HL-60 (cell line): ENCODE data around the gene KCNN4.

Experiments used
- DNase-seq, 2 experiments: peaks; one replicate each; pipeline ENCODE4 v3.0.0-alpha.2; 2010 to 2020; ENCODE audit warnings: low read depth in 1 of 2, low spot score in 1 of 2
- H3K27ac ChIP-seq: fragments of 250-450 bp; sonication (Bioruptor Pico); replicated peaks from 2 replicates; pipeline ENCODE4 v1.5.1; 2020; ENCODE audit warnings: mild to moderate bottlenecking, moderate library complexity
- H3K27me3 ChIP-seq: fragments of 250-450 bp; sonication (Bioruptor Pico); 2 replicates; pipeline ENCODE4 v1.5.1; 2021; ENCODE audit warnings: mild to moderate bottlenecking, moderate library complexity; ENCODE audit not compliant: insufficient read depth, poor library complexity, severe bottlenecking
- H3K4me3 ChIP-seq: replicated peaks from 2 replicates; pipeline ENCODE4 v1.5.1; 2011; ENCODE audit warnings: mild to moderate bottlenecking, control low read depth, low read length; ENCODE audit not compliant: insufficient read depth
- GABPA ChIP-seq: IDR thresholded peaks from 2 replicates; pipeline ENCODE4 v1.6.1; 2012; ENCODE audit warnings: low read depth
- POLR2AphosphoS5 ChIP-seq: IDR thresholded peaks from 2 replicates; pipeline ENCODE4 v1.6.1; 2012; ENCODE audit warnings: low read depth
- SPI1 ChIP-seq: IDR thresholded peaks from 2 replicates; pipeline ENCODE4 v1.6.1; 2012; ENCODE audit warnings: low read depth, mild to moderate bottlenecking, borderline replicate concordance
- TF ChIP-seq, protein P1 (sequence below): IDR thresholded peaks from 2 replicates; pipeline ENCODE4 v1.6.1; 2012; ENCODE audit warnings: low read depth; ENCODE audit not compliant: insufficient replicate concordance
- TF ChIP-seq, protein P2 (sequence below): IDR thresholded peaks from one replicate; pipeline ENCODE4 v1.5.1; 2011; ENCODE audit warnings: low read length, control low read depth, inconsistent platforms; ENCODE audit not compliant: insufficient read depth

Gene KCNN4

DNA sequence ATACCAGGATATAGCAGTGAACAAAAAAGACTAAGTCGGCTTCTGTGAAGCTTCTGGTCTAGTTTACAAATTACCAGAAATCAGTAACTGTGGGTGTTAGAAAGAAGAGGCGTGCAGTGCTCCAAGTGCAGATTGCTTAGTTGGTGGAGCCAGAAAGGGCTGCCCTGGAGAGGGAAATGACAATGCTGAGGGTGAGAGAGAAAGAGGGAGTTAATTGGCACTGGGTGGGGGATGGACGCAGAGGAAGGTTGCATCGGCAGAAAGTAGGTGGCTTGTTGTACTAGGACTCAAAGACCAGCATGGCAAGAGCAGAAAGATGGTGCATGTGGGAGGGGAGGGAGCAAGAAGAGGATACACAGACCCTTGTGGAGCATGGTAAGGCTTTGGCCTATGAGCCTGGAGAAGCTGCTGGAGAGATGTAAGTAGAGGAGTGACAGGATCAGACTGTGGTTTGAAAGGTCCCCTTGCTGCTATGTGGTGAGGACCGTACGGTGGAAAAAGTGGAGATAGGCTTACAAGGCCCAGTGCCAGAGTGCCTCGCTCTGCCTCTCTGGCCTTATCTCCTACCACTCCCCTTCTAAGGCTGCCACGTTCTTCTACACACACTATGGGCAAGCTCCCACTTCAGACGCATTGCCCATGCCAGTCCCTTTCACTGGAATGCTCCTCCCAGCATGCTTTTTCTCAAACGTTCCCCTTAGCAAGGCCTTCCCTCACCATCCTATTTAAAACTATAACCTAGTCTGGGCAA, 39.5 kb downstream of the KCNN4 start:
- Histone ChIP-seq H3K27ac (no peak overlapping the region), H3K4me3 (no peak overlapping the region), H3K27me3 (no peaks in the 10 kb centered on the region)
- TF ChIP-seq SPI1: no peak
- TF ChIP-seq POLR2AphosphoS5: no peak
- TF ChIP-seq, protein P1, sequence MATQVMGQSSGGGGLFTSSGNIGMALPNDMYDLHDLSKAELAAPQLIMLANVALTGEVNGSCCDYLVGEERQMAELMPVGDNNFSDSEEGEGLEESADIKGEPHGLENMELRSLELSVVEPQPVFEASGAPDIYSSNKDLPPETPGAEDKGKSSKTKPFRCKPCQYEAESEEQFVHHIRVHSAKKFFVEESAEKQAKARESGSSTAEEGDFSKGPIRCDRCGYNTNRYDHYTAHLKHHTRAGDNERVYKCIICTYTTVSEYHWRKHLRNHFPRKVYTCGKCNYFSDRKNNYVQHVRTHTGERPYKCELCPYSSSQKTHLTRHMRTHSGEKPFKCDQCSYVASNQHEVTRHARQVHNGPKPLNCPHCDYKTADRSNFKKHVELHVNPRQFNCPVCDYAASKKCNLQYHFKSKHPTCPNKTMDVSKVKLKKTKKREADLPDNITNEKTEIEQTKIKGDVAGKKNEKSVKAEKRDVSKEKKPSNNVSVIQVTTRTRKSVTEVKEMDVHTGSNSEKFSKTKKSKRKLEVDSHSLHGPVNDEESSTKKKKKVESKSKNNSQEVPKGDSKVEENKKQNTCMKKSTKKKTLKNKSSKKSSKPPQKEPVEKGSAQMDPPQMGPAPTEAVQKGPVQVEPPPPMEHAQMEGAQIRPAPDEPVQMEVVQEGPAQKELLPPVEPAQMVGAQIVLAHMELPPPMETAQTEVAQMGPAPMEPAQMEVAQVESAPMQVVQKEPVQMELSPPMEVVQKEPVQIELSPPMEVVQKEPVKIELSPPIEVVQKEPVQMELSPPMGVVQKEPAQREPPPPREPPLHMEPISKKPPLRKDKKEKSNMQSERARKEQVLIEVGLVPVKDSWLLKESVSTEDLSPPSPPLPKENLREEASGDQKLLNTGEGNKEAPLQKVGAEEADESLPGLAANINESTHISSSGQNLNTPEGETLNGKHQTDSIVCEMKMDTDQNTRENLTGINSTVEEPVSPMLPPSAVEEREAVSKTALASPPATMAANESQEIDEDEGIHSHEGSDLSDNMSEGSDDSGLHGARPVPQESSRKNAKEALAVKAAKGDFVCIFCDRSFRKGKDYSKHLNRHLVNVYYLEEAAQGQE: no peak
- TF ChIP-seq GABPA: no peak
- TF ChIP-seq, protein P2, sequence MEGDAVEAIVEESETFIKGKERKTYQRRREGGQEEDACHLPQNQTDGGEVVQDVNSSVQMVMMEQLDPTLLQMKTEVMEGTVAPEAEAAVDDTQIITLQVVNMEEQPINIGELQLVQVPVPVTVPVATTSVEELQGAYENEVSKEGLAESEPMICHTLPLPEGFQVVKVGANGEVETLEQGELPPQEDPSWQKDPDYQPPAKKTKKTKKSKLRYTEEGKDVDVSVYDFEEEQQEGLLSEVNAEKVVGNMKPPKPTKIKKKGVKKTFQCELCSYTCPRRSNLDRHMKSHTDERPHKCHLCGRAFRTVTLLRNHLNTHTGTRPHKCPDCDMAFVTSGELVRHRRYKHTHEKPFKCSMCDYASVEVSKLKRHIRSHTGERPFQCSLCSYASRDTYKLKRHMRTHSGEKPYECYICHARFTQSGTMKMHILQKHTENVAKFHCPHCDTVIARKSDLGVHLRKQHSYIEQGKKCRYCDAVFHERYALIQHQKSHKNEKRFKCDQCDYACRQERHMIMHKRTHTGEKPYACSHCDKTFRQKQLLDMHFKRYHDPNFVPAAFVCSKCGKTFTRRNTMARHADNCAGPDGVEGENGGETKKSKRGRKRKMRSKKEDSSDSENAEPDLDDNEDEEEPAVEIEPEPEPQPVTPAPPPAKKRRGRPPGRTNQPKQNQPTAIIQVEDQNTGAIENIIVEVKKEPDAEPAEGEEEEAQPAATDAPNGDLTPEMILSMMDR: no peak
- no peak for DNase-seq

DNA sequence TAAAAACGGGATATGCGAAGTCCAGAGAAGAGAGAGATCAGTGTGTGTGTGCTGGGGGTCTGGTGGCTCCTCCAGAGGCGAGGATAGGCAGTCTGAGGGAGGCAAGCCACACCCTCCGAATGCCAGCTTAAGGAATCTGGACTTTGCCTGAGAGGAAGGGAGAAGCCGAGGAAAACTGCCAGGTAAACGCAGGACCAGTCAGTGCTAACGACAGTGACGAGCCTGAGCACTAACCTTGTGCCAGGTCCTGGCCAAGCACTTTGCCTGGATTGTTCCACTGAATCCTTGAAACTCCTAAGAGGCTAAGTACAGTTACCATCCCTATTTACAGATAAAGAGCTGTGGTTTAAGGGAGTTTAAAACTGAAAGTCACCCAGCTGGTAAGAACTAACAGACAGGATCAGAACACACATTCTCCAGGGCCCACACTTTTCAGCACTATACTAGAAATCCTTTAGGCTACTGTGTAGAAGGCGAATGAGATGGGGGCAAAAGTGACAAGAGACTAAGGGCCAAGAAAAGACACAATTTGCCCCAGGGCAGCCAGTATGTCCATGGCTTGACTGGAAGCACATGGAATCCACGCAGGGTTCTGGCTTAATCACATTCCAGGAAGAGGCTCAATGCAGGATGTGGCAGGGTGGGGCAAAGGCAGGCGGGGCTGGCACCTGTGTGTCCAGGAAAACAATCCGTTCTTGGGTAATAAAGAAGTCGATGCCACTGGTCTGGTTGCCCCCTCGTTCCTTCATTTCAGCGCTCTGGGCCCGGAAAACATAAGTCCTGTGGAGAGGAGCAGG, 41.1 kb downstream of the KCNN4 start:
- TF ChIP-seq SPI1 (no peak), POLR2AphosphoS5 (no peak), GABPA (no peak)
- TF ChIP-seq, protein P1: no peak
- TF ChIP-seq, protein P2: no peak
- DNase-seq: no peak
- Histone ChIP-seq H3K27me3 (no peaks in the 10 kb centered on the region), H3K4me3 (no peak overlapping the region), H3K27ac (no peak overlapping the region)

DNA sequence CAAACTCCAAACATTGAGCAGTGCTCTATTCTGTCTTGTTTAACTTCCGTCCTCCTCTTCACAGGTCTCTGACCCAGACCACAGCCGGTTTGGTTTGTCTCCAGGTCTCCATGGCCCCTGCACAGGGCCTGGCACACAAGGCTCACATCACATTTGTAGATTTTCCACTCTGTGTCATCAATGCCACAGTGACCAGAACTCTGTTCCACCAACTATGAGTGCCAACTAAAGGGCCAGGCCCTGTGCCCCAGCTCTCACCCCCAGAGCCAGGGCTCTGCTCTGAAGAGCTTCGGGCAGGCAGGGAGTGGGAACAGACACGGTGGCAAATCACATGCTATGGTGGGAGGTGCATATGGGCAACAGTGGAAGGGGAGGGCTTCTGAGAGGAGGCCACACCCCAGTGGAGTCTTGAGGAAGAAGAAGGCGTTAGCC, 42.0 kb downstream of the KCNN4 start:
- no peaks in the 10 kb centered on the region for H3K27me3 ChIP-seq
- H3K27ac ChIP-seq: no peak overlapping the region
- no peak overlapping the region for H3K4me3 ChIP-seq
- TF ChIP-seq GABPA (no peak), SPI1 (no peak), POLR2AphosphoS5 (no peak)
- TF ChIP-seq, protein P1: no peak
- TF ChIP-seq, protein P2: no peak
- peak in 1 of 2 experiments; percentile 13 for DNase-seq
